HL-60 (cell line): ENCODE measurements around the gene CFAP100.

Experiments used
- DNase-seq, 2 experiments: peaks; one replicate each; pipeline ENCODE4 v3.0.0-alpha.2; 2010 to 2020; ENCODE audit warnings: low read depth in 1 of 2, low spot score in 1 of 2
- H3K27ac ChIP-seq: fragments of 250-450 bp; sonication (Bioruptor Pico); replicated peaks from 2 replicates; pipeline ENCODE4 v1.5.1; 2020; ENCODE audit warnings: mild to moderate bottlenecking, moderate library complexity
- H3K27me3 ChIP-seq: fragments of 250-450 bp; sonication (Bioruptor Pico); 2 replicates; pipeline ENCODE4 v1.5.1; 2021; ENCODE audit warnings: mild to moderate bottlenecking, moderate library complexity; ENCODE audit not compliant: insufficient read depth, poor library complexity, severe bottlenecking
- H3K4me3 ChIP-seq: replicated peaks from 2 replicates; pipeline ENCODE4 v1.5.1; 2011; ENCODE audit warnings: mild to moderate bottlenecking, control low read depth, low read length; ENCODE audit not compliant: insufficient read depth
- CTCF ChIP-seq: IDR thresholded peaks from one replicate; pipeline ENCODE4 v1.5.1; 2011; ENCODE audit warnings: low read length, control low read depth, inconsistent platforms; ENCODE audit not compliant: insufficient read depth
- GABPA ChIP-seq: IDR thresholded peaks from 2 replicates; pipeline ENCODE4 v1.6.1; 2012; ENCODE audit warnings: low read depth
- POLR2AphosphoS5 ChIP-seq: IDR thresholded peaks from 2 replicates; pipeline ENCODE4 v1.6.1; 2012; ENCODE audit warnings: low read depth
- REST ChIP-seq: IDR thresholded peaks from 2 replicates; pipeline ENCODE4 v1.6.1; 2012; ENCODE audit warnings: low read depth; ENCODE audit not compliant: insufficient replicate concordance
- SPI1 ChIP-seq: IDR thresholded peaks from 2 replicates; pipeline ENCODE4 v1.6.1; 2012; ENCODE audit warnings: low read depth, mild to moderate bottlenecking, borderline replicate concordance

Gene CFAP100

GRCh38 chr3:126349071-126349470, 45.6 kb upstream of the CFAP100 start:
- DNase-seq = no peak
- Histone ChIP-seq H3K27ac (no peak overlapping the region), H3K4me3 (no peak overlapping the region), H3K27me3 (no peaks in the 10 kb centered on the region)
- no peak for TF ChIP-seq GABPA
- TF ChIP-seq REST = no peak
- no peak for TF ChIP-seq CTCF
- TF ChIP-seq POLR2AphosphoS5 = no peak
- no peak for TF ChIP-seq SPI1

- no peak for DNase-seq
- Histone ChIP-seq H3K27me3 (no peaks in the 10 kb centered on the region), H3K27ac (no peak overlapping the region), H3K4me3 (no peak overlapping the region)
- TF ChIP-seq POLR2AphosphoS5 (no peak), CTCF (no peak), SPI1 (no peak), REST (no peak), GABPA (no peak)
These were observed 44.9 kb upstream of the CFAP100 start for GRCh38 chr3:126349611-126350501.

GRCh38 chr3:126350502-126351085, 44.1 kb upstream of the CFAP100 start:
- TF ChIP-seq SPI1 (no peak), REST (no peak), CTCF (no peak), GABPA (no peak), POLR2AphosphoS5 (no peak)
- DNase-seq = no peak

More at GRCh38 chr3:126350502-126351085, 44.1 kb upstream of the CFAP100 start:
- Histone ChIP-seq H3K4me3 (no peak overlapping the region), H3K27ac (no peak overlapping the region), H3K27me3 (peaks cover 7% of the 10 kb centered on the region)
